ENCODE measurements around the gene FHOD3. TPM values are rescaled to one million over a fixed set of nuclear protein-coding genes. Genes with fewer than 3 reads are reported as not detected.

The FHOD3 gene
- total and polyA plus RNA-seq, 11 donors, result 109 to 532 (median 262) TPM

GRCh38 chr18:36424741-36425142, 127.2 kb downstream of the FHOD3 start:
- DNase-seq, result no peak
- no peak for ATAC-seq
- Histone ChIP-seq H3K36me3 (no peaks in the 10 kb centered on the region), H3K27ac (peak overlapping the region in 3 of 12 donors; percentile 25 to 89 (median 46)), H3K27me3 (no peaks in the 10 kb centered on the region), H3K9me3 (no peaks in the 10 kb centered on the region), H3K4me1 (peaks cover 0 to 85% (median 19%) of the 10 kb centered on the region in 12 donors), H3K4me3 (no peak overlapping the region)
- intact Hi-C loops (cut with DNase I), result loop anchor here in 2 of 10 donors (5.0 kb wide), 2 partner anchors 33 to 38 kb away; no protein-coding TSS in a partner anchor
- 54 to 59% (median 57%) methylated on average over 4 of the region's 4 CpGs for WGBS, 4 donors
- TF ChIP-seq POLR2A (IDR thresholded peaks at IDR 0.05) (no peak), CTCF (IDR thresholded peaks at IDR 0.05) (no peak)

GRCh38 chr18:36427369-36427768, 129.9 kb downstream of the FHOD3 start:
- Histone ChIP-seq H3K9me3 (no peaks in the 10 kb centered on the region), H3K4me1 (peaks cover 0 to 64% (median 10%) of the 10 kb centered on the region in 12 donors), H3K27ac (peak overlapping the region in 3 of 12 donors; percentile 9 to 67 (median 20)), H3K27me3 (no peaks in the 10 kb centered on the region), H3K36me3 (no peaks in the 10 kb centered on the region), H3K4me3 (no peak overlapping the region)
- DNase-seq (no peak), ATAC-seq (no peak)
- TF ChIP-seq POLR2A (IDR thresholded peaks at IDR 0.05), result no peak
- no peak for TF ChIP-seq CTCF (IDR thresholded peaks at IDR 0.05)
- intact Hi-C loops (cut with DNase I), result no loop called here
- 68 to 82% (median 76%) methylated on average over 3 of the region's 3 CpGs for WGBS, 4 donors

- TF ChIP-seq CTCF (IDR thresholded peaks at IDR 0.05), result no peak
- no peak for TF ChIP-seq POLR2A (IDR thresholded peaks at IDR 0.05)
- H3K27ac ChIP-seq, result peak overlapping the region in 7 of 12 donors; percentile 9 to 67 (median 53)
- H3K4me1 ChIP-seq, result peaks cover 0 to 61% (median 8%) of the 10 kb centered on the region in 12 donors
- no peak overlapping the region for H3K4me3 ChIP-seq
- no peaks in the 10 kb centered on the region for H3K9me3 ChIP-seq
- intact Hi-C loops (cut with DNase I), result no loop called here
- ATAC-seq, result no peak
- H3K27me3 ChIP-seq, result no peaks in the 10 kb centered on the region
- H3K36me3 ChIP-seq, result no peaks in the 10 kb centered on the region
- 67 to 83% (median 73%) methylated on average over 2 of the region's 2 CpGs for WGBS, 4 donors
- DNase-seq, result no peak
These were observed 130.3 kb downstream of the FHOD3 start for GRCh38 chr18:36427831-36428230.

GRCh38 chr18:36428431-36429029, 131.0 kb downstream of the FHOD3 start:
- 54 to 60% (median 58%) methylated on average over 8 of the region's 8 CpGs for WGBS, 4 donors
- ATAC-seq (peak in 3 of 4 donors; percentile 16 to 35 (median 34)), DNase-seq (no peak)
- Histone ChIP-seq H3K27ac (peak overlapping the region in 7 of 12 donors; percentile 9 to 67 (median 53)), H3K9me3 (no peaks in the 10 kb centered on the region), H3K36me3 (no peaks in the 10 kb centered on the region), H3K4me1 (peaks cover 0 to 54% (median 8%) of the 10 kb centered on the region in 12 donors), H3K27me3 (no peaks in the 10 kb centered on the region), H3K4me3 (no peak overlapping the region)
- intact Hi-C loops (cut with DNase I), result no loop called here
- no peak for TF ChIP-seq POLR2A (IDR thresholded peaks at IDR 0.05)
- no peak for TF ChIP-seq CTCF (IDR thresholded peaks at IDR 0.05)
